Esophagus squamous epithelium (tissue), 4 donors: ENCODE measurements around the gene AUTS2.

Experiments used
- POLR2A ChIP-seq, 4 donors: fragments of 450-650 bp; IDR thresholded peaks; one replicate each; pipeline ENCODE4 v1.6.1; 2017; ENCODE audit warnings: antibody characterized with exemption in 4 of 4, mild to moderate bottlenecking in 4 of 4, moderate library complexity in 3 of 4
- TF ChIP-seq, protein P1 (sequence below), 6 experiments: fragments of 450-650 bp in 4 of 6; fragments of 200-600 bp in 2 of 6; sonication (generic) in 2 of 6; IDR thresholded peaks; one replicate each; pipeline ENCODE4 v1.5.1; 2016 to 2019; ENCODE audit warnings: antibody characterized with exemption in 6 of 6, mild to moderate bottlenecking in 4 of 6, moderate library complexity in 4 of 6

DNA sequence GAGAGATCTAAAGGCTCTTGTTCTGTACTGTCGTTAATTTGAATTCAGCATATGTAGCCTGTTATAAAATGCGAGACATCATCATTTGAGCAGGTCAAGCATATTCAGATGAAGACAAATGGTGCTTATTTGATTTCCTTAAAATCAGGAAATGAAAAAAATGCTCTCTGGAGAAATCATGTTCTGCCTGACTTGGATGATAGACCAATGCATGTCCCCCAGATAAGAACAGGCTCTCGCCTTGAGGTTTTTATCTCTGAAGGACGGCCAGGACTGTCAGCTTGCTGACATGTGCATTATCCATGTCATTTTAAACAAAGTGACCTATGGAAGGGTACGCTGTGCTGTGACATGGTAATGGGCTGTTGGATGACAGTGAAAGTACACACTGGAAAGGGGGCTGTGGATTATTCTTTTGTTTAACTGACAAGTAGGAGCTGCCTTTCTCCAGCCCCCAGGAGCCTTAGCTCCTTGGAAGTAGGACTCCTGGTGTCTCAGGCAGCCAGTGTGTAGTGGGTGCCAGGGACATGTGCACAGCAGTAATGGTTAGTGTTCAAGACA is 838.6 kb downstream of the AUTS2 start:
- TF ChIP-seq, protein P1, sequence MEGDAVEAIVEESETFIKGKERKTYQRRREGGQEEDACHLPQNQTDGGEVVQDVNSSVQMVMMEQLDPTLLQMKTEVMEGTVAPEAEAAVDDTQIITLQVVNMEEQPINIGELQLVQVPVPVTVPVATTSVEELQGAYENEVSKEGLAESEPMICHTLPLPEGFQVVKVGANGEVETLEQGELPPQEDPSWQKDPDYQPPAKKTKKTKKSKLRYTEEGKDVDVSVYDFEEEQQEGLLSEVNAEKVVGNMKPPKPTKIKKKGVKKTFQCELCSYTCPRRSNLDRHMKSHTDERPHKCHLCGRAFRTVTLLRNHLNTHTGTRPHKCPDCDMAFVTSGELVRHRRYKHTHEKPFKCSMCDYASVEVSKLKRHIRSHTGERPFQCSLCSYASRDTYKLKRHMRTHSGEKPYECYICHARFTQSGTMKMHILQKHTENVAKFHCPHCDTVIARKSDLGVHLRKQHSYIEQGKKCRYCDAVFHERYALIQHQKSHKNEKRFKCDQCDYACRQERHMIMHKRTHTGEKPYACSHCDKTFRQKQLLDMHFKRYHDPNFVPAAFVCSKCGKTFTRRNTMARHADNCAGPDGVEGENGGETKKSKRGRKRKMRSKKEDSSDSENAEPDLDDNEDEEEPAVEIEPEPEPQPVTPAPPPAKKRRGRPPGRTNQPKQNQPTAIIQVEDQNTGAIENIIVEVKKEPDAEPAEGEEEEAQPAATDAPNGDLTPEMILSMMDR (IDR thresholded peaks at IDR 0.05), result no peak
- no peak for TF ChIP-seq POLR2A (IDR thresholded peaks at IDR 0.05)
